Measurements from ENCODE around the gene ZNF438. TPM values are rescaled to one million over a fixed set of nuclear protein-coding genes. Genes with fewer than 3 reads are reported as not detected.

The ZNF438 gene
- total RNA-seq, 2 donors from 2014 or later, result 2.7 to 4.3 TPM

- H3K4me3 ChIP-seq, result no peak overlapping the region
- H3K9me3 ChIP-seq, result no peaks in the 10 kb centered on the region
- no peak for DNase-seq
- intact Hi-C loops (cut with DNase I), result no loop called here
- no peaks in the 10 kb centered on the region for H3K27me3 ChIP-seq
- H3K27ac ChIP-seq, result no peak overlapping the region
- TF ChIP-seq CTCF (IDR thresholded peaks at IDR 0.05), result no peak
- H3K9ac ChIP-seq (ENCODE audit: low read depth in 2 of 2, low read length in 2 of 2), result no peak overlapping the region
- H3K4me1 ChIP-seq, result no peaks in the 10 kb centered on the region
- no peaks in the 10 kb centered on the region for H3K36me3 ChIP-seq
These were observed 214.9 kb downstream of the ZNF438 start for GRCh38 chr10:30816820-30817171.

GRCh38 chr10:30816159-30816819 is 215.4 kb downstream of the ZNF438 start:
- Histone ChIP-seq H3K36me3 (no peaks in the 10 kb centered on the region), H3K27me3 (no peaks in the 10 kb centered on the region), H3K27ac (no peak overlapping the region), H3K4me3 (no peak overlapping the region), H3K4me1 (no peaks in the 10 kb centered on the region), H3K9me3 (no peaks in the 10 kb centered on the region), H3K9ac (ENCODE audit: low read depth in 2 of 2, low read length in 2 of 2) (no peak overlapping the region)
- no peak for TF ChIP-seq CTCF (IDR thresholded peaks at IDR 0.05)
- intact Hi-C loops (cut with DNase I), result no loop called here
- DNase-seq, result no peak

GRCh38 chr10:30813872-30814481 is 217.7 kb downstream of the ZNF438 start:
- no peaks in the 10 kb centered on the region for H3K4me1 ChIP-seq
- H3K27ac ChIP-seq, result no peak overlapping the region
- intact Hi-C loops (cut with DNase I), result no loop called here
- H3K9me3 ChIP-seq, result no peaks in the 10 kb centered on the region
- no peak overlapping the region for H3K4me3 ChIP-seq
- no peak for DNase-seq
- no peak for TF ChIP-seq CTCF (IDR thresholded peaks at IDR 0.05)
- H3K9ac ChIP-seq (ENCODE audit: low read depth in 2 of 2, low read length in 2 of 2), result no peak overlapping the region
- no peaks in the 10 kb centered on the region for H3K27me3 ChIP-seq
- no peaks in the 10 kb centered on the region for H3K36me3 ChIP-seq

GRCh38 chr10:30812018-30812851 is 219.4 kb downstream of the ZNF438 start:
- DNase-seq, result peak; percentile 29
- H3K9ac ChIP-seq (ENCODE audit: low read depth in 2 of 2, low read length in 2 of 2), result no peak overlapping the region
- no peaks in the 10 kb centered on the region for H3K9me3 ChIP-seq
- H3K27ac ChIP-seq, result peak overlapping the region; percentile 71
- no peaks in the 10 kb centered on the region for H3K4me1 ChIP-seq
- intact Hi-C loops (cut with DNase I), result no loop called here
- H3K27me3 ChIP-seq, result no peaks in the 10 kb centered on the region
- TF ChIP-seq CTCF (IDR thresholded peaks at IDR 0.05), result no peak
- H3K4me3 ChIP-seq, result no peak overlapping the region
- no peaks in the 10 kb centered on the region for H3K36me3 ChIP-seq

- Histone ChIP-seq H3K27ac (peak overlapping the region; percentile 71), H3K36me3 (no peaks in the 10 kb centered on the region), H3K9me3 (no peaks in the 10 kb centered on the region), H3K27me3 (no peaks in the 10 kb centered on the region), H3K4me3 (no peak overlapping the region), H3K9ac (ENCODE audit: low read depth in 2 of 2, low read length in 2 of 2) (no peak overlapping the region), H3K4me1 (no peaks in the 10 kb centered on the region)
- TF ChIP-seq CTCF (IDR thresholded peaks at IDR 0.05), result no peak
- intact Hi-C loops (cut with DNase I), result no loop called here
- peak; percentile 29 for DNase-seq
These were observed 220.2 kb downstream of the ZNF438 start for GRCh38 chr10:30811276-30812017.
